ENCODE measurements around the gene NAA20.

The NAA20 gene

DNA sequence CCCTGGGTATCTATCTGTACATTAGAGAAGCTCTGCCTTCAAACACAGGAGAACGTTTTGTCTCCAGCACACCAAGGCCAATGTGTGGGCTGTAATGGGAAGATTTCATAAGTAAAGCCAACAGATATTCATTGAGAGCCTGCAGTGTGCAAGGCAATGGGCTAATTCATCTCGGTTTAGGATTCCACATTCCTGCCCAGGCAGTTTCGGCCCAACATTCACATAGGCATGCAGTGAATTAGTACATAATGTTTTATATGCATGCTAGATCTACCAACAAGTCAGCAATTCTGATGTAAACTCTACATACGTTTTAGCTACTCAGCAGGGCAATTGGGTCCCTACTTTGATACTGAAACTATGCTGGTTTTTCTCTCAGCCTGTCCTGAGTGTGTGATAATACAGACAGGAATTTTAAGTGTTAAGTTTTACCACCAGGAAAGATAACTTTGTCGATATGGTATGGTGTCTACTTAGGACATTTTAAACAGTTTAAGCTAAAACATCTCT, 46.9 kb upstream of the NAA20 start:
- no peak for DNase-seq (ENCODE audit: low spot score)
- no peak for TF ChIP-seq CTCF (IDR thresholded peaks at IDR 0.05; ENCODE audit: extremely low read depth, missing control alignments)

DNA sequence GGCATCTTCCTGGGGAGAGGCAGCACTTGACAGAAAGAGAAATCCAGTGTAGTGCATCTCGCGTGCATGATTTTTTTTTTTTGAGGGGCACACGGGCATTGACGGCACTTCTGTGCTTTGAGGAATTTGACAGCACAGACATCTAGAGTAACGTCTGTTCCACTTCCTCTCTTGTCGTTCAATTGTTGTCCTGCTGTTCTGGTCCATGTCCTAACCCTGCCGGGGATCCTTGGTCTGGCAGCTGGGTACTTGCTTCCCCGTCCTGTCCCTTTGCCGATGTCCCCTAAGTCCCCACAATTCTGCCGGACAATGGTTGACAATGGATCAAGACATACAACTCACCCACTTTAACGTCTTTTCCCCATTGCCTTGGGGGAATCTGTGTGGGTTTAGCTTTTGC, 46.0 kb upstream of the NAA20 start:
- no peak for TF ChIP-seq CTCF (IDR thresholded peaks at IDR 0.05; ENCODE audit: extremely low read depth, missing control alignments)
- no peak for DNase-seq (ENCODE audit: low spot score)

- DNase-seq (ENCODE audit: low spot score): no peak
These were observed 43.1 kb upstream of the NAA20 start for GRCh38 chr20:19973961-19974629.

DNA sequence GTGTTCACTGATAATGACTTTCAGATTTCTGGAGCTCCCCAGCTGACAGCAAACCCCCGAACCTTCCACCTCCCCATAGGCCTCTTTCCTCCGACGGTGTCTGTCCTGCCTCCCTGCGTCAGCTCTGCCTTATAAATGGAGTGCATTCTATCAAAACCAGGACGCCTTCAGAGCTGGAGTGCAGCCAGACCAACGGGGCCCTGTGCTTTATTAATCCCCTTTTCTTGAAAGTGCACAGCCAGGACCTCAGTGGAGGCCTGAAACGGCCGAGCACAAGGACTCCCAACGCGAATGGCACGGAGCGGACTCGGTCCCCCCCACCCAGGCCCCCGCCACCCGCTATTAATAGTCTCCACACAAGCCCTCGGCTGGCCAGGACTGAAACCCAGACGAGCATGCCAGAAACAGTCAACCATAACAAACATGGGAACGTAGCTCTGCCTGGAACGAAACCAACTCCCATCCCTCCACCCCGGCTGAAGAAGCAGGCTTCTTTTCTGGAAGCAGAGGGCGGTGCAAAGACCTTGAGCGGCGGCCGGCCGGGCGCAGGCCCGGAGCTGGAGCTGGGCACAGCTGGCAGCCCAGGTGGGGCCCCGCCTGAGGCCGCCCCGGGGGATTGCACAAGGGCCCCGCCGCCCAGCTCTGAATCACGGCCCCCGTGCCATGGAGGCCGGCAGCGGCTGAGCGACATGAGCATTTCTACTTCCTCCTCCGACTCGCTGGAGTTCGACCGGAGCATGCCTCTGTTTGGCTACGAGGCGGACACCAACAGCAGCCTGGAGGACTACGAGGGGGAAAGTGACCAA, 42.3 kb upstream of the NAA20 start:
- no peak for DNase-seq (ENCODE audit: low spot score)
- TF ChIP-seq CTCF (IDR thresholded peaks at IDR 0.05; ENCODE audit: extremely low read depth, missing control alignments): no peak

More at GRCh38 chr20:19973961-19974629, 43.1 kb upstream of the NAA20 start:
- no peak for TF ChIP-seq CTCF (IDR thresholded peaks at IDR 0.05; ENCODE audit: extremely low read depth, missing control alignments)

DNA sequence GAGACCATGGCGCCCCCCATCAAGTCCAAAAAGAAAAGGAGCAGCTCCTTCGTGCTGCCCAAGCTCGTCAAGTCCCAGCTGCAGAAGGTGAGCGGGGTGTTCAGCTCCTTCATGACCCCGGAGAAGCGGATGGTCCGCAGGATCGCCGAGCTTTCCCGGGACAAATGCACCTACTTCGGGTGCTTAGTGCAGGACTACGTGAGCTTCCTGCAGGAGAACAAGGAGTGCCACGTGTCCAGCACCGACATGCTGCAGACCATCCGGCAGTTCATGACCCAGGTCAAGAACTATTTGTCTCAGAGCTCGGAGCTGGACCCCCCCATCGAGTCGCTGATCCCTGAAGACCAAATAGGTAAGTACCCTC, 41.7 kb upstream of the NAA20 start:
- no peak for TF ChIP-seq CTCF (IDR thresholded peaks at IDR 0.05; ENCODE audit: extremely low read depth, missing control alignments)
- no peak for DNase-seq (ENCODE audit: low spot score)

- TF ChIP-seq CTCF (IDR thresholded peaks at IDR 0.05; ENCODE audit: extremely low read depth, missing control alignments): no peak
- no peak for DNase-seq (ENCODE audit: low spot score)
These were observed 41.3 kb upstream of the NAA20 start for GRCh38 chr20:19975901-19976300.

All from GM20000 (cell line).